Left colon (tissue), 2 donors: ENCODE results near the gene TFPI2. TPM values are rescaled to one million over a fixed set of nuclear protein-coding genes. Genes with fewer than 3 reads are reported as not detected.
"Not testable (repeated sequence)": the region's sequence is repeated elsewhere in the genome, so short reads cannot be mapped to it uniquely, and the experiment has no call there.

Experiments
- ATAC-seq: fragments of 200-7000 bp; cut with Tn5 transposase; one replicate; pipeline ENCODE4 v1.9.1; 2020; ENCODE audit warnings: mild to moderate bottlenecking, moderate library complexity
- DNase-seq, 2 donors: peaks; one replicate each; pipeline ENCODE4 v3.0.0-alpha.2; 2020
- intact Hi-C, 2 donors: fragments of 100-400 bp; cut with DNase I in 1 of 2; cut with micrococcal nuclease in 1 of 2; formaldehyde crosslinking; loops; one replicate each; pipeline versions ENCODE4 v1.11.2 to v1.14.0; 2022; cut with DNase I, micrococcal nuclease
- total RNA-seq, 2 donors: library from RNA; stranded (reverse); fragmentation: NEBNext Ultra II Directional; extraction: Animal tissue kit (Norgen Biotek cat#: 25700); gene quantifications; one replicate each; pipeline ENCODE4 v1.2.1, GENCODE V29; 2021
- donor health status: DM: no; HTN: no; CAD: no.
- donor health status: DM: yes; HTN: yes; CAD: no.

The TFPI2 gene
- total RNA-seq, 2 donors from 2014 or later = 0.37 to 0.47 TPM

DNA sequence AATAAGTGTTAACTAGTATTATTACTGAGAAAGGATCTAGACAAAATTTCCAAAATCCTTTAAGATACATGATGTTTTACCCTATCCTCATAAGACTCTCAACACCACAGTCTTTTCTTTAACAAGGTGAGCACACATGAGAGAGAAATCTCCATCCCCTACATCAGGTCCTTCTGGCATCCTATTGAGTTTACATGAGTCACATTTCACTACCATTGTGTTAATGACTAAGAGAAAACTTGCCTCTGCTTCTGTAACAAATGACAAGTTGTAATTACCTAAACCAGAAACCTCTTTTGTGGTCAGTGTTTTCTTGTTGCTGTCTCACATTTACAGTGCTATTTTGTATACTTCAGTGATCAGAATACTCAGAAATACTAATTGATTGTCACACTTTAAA lies 21.1 kb upstream of the TFPI2 start:
- ATAC-seq, DNase-seq, intact Hi-C loops: not testable (repeated sequence)

DNA sequence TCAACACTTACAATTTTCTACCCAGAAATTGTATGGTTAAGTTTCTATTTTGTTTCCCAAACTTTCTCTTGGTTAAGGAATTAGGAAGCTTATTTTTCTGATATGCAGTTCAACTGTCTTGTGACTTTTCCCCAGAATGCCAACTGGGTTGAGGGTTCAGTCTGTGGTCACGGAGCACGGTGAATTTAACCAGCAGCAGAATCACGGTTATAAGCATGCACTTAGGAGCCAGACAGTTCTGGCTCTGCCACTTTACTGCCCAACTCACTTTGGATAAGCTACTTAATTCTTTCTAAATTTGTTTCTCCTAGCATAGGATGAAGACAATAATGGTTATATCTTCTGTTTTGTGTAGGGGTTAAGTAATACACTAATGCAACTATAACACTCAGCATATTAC lies 20.7 kb upstream of the TFPI2 start:
- ATAC-seq, DNase-seq, intact Hi-C loops: not testable (repeated sequence)

DNA sequence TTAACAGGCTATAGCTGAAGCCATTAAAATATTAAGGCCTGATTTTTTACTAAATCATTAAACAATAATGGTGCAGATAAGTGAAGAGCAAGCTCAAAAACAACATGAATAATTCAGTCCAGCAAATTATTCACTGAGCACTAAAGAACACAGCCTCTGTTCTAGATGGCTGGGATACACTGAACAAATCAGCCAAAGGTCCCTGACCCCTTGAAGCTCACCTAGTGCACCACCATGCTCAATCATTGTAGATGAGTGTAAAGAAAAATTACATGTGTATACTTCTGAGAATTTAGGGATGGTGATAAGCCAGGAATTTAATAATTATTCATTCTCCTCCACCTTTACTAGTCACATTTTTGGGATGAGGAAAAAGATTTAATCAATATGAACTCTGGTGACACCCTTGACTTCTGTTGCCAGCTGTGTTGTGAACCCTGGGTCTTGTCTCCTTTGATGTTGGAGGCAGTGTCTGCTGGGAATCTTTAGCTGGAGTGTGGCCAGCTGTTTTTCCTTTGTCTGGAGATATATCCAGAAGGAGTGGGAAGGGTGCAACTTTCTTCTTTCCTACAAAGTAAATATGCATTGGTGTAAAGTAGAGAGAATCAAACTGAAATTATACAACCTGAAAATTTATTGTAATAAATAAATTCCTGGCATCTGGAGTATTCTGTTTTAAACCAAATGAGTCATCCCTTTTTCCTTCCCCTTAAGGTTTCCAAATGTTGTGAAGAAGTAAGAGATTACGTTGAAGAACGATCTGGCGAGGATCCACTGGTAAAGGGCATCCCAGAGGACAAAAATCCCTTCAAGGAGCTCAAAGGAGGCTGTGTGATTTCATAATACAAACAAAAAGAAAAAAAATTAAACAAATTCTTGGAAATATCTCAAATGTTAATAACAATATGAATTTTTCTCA lies 19.8 kb upstream of the TFPI2 start:
- ATAC-seq (no peak), DNase-seq (peak in 1 of 2 donors; percentile 27)
- intact Hi-C loops = no loop called here

DNA sequence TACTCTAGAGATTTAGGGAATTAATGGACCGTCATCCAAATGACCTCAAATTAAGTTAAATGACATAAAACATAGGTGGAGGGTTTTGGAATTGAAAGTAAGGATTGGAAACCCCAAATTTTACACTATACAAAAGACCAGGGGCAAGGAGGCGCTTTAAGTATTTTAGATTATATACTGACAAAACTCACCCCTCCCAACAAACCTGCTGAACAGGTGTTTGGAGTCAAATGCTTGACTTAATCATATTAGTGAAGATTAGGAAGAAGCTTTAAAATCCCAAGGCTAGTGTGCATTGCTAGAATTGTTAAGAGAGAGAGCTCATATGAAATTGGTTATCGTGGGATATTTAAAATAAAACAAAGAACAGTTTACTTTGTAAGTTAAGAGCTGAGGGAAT lies 15.7 kb upstream of the TFPI2 start, which contains the start of gene GNGT1:
GNGT1 (plus strand) TSS at position 301 of the 400 bp plus-strand sequence. CDS start 180 bp downstream, outside the sequence.
- ATAC-seq = no peak
- intact Hi-C loops = loop anchor here in 1 of 2 donors (10.0 kb wide), 1 partner anchor 379 kb away; no protein-coding TSS in a partner anchor
- DNase-seq = no peak

DNA sequence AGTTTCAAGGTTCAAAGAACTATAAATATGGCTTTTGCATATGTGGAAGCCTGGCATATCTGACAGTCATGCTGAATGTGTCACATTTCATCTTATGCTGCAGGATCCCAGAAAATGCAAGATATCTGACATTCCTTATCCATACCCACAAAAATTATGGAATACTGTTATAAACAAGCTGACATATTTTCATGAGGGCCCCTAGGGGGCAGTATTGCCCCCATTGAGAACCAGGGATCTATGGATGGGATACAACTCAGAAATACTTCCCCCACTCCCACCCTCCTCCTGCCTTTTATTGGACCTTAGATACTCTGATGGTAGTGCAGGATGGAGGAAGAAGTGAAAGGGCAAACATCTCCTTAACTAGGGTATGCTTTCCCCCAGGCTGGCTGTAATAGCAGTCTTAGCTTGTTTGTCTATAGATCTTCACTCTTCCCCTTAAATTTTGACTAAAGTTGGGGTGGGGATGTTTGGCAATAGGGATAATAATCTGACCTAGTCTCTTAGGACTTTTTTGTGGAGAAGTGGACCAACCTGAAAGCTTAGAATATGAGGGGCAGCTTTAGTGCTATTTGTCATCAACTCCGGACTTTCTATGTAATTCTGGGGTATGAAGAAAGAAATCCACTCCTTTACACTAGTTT lies 12.3 kb upstream of the TFPI2 start:
- no peak for DNase-seq
- intact Hi-C loops = loop anchor here in 1 of 2 donors (5.0 to 10.0 kb wide), 3 partner anchors 104 to 382 kb away; no protein-coding TSS in a partner anchor
- no peak for ATAC-seq

DNA sequence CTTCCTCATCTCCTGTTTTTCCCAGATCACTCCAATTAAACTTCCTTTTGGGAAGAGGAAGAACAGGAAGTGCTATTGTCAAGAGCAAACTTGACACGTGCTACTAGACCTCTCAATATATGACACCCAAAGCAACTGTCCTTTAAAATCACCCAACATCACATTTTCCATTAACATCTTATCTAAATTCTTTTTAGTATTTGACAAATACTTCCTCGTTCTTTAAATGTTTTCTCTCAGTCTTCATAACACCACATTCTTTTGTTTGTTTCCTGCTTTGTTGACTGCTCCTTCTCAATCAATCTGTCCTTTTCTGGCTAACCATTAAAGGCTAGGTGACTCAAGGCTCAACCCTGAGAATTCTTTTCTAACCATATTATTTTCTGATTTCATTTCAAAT lies 7.1 kb upstream of the TFPI2 start:
- intact Hi-C loops = no loop called here
- ATAC-seq = no peak

DNA sequence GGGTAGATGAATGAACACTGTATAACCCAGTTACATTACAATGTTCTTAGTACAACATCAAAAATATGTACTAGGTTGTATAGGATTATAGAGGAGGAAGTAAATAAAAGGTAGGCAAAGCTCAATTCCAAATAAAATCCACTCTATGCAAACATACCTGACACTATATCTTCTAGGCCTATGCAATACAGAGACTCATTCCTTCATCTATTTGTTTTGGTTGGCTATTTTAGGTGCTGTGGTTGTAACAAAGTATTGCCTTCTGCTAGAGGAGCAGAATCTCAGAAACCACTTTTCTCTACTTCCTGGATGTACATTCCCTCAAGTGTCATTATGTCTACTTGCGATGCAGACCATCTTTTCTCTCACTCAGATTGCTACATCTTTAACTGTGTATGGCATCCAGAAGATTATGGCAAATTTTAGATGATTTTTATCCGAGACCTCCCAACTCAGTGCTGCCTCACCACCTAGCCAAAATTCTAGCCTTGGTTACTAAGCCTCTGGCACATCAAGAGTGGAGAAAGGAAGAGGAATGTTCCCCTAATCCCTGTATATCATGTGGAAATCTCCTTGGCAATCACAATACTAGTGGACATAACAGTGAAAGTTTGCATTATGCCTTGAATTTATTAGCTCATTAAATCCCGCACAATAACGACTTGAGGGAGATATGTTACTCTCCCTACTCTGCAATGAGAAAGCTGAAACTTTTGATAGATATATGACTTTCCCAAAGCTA lies 5.5 kb upstream of the TFPI2 start:
- intact Hi-C loops = no loop called here
- DNase-seq (no peak), ATAC-seq (no peak)

More for the DNA sequence above, 7.1 kb upstream of the TFPI2 start:
- no peak for DNase-seq

DNA sequence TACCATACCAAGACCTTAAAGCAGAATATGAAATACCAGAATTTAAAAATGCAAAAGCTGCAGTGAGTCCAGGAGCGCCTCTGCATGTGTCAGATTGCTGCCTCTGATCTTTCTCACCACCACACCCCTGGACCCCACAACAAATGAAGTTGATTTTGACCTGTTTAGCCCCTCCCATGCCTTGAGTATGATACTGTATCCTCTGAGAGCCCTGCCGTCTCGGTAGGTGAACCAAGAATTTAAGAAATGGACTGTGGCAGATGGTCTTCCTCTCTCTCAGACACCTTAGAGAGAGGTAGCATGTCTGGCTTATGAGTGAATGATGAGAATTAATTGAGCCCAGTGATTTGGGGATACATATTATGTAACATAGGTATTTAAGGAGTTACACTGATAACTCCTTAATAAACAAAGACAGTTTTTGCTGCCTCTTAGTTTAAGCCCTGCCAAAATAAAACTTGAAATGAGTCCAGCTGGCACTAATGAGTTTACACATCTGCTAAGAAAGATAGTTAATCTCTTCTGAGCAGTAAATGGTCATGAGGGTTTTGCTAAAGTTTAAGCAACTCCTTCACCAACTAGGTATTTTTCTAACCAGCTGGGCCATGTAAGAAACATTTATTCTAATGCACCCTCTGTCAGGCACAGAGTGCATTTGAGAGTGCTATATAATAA lies 4.5 kb upstream of the TFPI2 start:
- ATAC-seq (no peak), DNase-seq (no peak)
- intact Hi-C loops = no loop called here

DNA sequence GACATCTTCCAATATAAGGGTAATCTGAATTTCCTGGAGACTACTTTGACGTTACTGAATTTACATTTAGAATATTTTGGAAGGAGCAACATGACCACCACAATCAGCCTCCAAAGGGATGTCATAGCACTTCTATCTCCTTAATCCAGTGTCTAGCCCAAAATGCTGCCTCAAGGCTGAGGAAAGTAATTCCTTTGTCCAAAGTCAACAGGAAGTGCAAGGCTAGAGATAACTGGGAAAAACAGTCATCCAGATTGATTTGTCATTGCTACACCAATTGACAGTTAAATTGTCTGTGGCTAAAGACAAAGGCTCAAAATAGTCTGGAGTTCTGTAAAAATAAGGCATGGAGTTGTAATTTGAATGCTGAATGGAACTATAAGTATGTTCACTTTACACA lies 3.9 kb upstream of the TFPI2 start:
- DNase-seq (no peak), ATAC-seq (no peak)
- intact Hi-C loops = no loop called here

DNA sequence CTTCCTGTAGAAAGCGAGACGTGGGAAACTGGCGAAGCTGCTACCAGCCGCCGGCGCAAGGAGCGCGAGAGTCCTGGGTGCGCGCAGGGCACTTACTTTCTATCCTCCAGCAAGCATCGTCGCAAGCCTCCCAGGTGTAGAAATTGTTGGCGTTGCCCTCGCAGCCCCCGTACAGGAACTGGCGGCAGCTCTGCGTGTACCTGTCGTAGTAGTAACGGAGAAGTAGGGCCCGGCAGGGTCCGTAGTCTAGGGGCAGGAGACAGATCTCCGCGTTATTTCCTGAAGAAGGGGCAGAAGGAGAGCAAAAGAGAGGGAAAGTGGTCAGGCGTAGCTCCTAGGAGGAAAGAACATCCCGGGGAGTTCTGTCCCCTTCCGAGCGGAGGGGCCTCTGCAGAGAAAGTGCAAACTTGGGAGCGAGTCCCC lies 501 bp downstream of the TFPI2 start:
- intact Hi-C loops = no loop called here
- DNase-seq (peak in 1 of 2 donors; percentile 7), ATAC-seq (no peak)

DNA sequence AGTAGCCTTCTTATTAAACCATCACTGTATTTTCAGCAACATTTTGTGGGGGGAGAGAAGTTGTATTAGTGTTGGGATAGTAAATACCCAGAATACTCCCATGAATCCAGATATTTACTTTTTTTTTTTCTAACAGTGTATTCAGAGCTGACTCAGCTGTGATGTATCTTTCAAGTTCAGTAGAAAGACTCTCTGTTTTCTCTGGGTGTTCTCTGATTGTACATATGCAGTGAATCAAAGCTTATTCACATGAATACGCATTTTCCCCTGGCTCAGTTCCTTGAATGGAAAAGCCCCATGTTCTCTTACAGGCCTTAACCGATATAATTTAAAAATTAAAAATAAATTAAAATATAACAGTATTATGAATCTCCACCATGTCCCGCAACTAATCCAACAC lies 1.3 kb downstream of the TFPI2 start:
- intact Hi-C loops = no loop called here
- no peak for DNase-seq
- no peak for ATAC-seq

DNA sequence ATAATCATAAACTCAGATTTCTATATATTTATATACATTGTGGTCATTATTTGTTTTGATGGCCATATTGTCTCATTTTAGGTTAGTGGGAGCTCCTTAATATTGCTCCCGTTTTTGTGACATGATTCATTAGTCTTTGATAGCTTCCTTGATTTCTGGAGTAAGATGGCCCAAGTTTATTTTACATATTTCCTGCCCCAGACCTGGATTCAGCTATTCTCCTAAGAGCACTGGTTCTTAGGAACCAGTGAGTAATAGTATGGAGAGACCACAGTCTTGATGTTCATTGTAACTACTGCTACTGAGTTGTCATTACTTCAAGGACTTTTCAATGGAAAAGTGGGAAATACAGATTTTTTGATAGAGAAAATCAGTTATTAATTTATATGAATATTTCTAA lies 6.0 kb downstream of the TFPI2 start:
- ATAC-seq = no peak
- no peak for DNase-seq
- intact Hi-C loops = no loop called here

DNA sequence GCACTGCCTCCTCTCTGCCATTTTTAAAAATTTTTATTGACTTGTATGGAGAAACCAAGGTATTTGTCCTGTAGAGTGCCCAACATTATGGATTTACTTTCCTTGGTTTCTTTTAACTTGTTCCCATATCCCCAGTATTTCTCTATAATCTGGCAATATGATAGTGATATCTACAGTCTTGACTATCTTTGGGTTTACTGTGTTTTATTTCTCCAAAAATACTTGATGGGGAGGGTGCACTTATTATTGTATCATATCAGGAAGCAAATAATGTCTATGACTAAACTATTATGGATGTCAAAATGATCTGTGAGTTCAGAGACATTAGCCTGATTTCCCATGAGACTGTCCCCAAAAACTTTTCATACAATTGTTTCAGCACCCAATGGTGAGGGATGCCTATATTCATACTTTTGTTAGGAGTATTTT lies 6.6 kb downstream of the TFPI2 start:
- intact Hi-C loops = no loop called here
- ATAC-seq (no peak), DNase-seq (no peak)

DNA sequence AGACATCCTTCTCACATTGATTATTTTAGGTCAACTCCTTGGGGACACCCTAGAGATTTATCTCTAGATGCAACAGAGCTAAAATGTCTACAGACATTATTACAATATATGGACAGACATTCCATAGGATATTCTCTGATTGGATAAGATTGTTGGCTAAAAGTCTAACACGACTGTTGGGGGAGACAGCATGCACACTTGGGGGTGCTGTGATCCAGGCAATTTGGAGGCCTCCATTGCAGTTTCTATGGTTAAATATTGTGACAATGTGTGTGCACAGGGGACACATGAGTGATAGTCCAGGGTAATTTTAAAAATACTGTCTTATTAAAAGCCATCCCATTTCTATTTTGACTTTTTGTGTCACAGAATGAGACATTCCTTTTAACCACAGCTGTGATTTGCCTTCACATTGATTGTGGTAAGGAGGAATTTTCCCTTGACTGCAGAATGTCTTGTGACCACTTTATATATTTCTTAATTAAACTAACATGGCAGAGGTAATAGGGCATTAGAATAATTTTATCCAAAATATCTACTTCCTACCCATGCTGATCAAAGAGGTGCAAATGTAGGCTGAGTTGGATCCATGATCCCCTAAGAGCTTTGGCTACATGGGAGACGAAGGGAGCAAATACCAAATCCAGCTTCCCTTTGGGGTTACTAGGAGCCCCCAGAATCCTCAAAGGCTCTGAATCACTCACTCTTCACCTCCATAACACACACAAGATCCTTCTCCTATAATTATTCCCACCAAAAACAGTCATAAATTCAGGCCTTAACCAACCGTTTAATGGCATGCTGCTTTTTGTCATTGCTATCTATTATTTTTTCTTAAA lies 7.3 kb downstream of the TFPI2 start:
- DNase-seq = no peak
- intact Hi-C loops = no loop called here
- ATAC-seq = no peak

DNA sequence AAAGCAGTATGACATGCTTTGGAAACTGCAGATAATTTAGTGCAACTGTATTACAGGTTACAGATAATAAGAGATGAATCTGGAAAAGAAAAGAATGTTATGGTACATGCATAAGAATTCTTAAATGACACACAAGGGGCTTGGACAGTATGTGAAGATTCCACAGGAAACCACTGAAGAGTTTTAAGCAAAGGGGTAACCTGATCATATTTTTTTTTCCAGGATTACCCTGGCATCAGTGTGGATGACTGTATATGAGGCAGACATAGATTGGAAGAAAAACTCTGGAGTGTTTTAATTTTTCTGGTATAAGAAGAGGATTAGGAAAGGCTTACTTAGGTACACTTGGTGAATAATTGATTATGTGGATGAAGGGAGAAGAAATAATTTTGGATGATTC lies 8.1 kb downstream of the TFPI2 start:
- ATAC-seq (no peak), DNase-seq (no peak)
- intact Hi-C loops = no loop called here

DNA sequence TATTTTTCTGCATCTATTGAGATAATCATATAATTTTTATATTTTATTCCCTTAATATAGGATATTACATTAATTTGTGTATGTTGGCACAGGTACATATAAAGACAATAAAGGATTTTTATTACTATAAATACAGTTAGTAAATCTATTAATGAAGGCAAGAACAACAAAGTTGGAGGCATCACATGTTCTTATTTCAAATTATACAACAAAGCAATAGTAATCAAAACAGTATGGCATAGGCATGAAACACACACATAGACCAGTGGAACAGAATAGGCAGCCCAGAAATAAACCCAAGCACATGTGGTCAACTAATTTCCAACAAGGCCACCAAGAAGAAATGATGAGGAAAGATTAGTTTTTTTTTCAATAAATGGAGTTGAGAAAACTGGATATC lies 11.2 kb downstream of the TFPI2 start:
- ATAC-seq = no peak
- DNase-seq = no peak
- intact Hi-C loops = no loop called here

DNA sequence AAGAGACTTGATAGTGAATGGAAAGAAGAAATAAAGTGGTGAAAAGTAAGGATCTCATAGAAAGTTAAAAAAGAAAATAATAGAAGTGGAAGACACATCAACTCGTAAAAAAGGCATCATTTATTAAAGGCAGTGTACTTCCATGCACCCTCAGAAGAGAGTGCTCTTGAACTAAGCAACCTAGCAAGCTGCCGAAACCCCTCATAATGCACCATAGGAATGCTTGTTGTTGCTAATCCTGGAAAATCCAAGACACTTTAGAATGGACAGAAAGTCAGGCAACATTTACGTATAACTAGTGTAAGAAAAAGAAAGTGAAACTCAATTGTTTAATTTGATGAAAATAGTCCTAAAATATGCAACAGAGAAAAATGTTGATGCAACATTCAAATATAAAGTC lies 12.8 kb downstream of the TFPI2 start:
- ATAC-seq (no peak), DNase-seq (no peak)
- intact Hi-C loops = no loop called here

DNA sequence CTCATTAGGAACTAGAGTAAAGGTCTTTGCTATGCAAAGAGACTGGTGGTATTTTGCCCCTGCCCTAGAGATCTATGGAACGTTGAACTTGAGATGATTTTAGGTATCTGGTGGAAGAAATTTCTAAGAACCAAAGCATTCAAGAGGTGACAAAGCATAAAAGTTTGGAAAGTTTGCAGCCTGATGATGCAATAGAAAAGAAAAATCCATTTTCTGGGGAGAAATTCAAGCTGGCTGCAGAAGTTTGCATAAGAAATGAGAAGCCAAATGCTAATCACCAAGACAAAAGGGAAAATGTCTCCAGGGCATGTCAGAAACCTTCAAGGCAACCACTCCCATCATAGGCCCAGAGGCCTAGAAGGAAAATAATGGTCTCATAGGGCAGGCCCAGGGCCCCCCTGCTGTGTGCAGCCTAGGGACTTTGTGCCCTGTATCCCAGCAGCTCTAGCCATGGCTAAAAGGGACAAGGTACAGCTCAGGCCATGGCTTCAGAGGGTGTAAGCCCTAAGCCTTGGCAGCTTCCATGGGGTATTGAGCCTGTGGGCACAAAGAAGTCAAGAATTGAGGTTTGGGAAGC lies 16.5 kb downstream of the TFPI2 start:
- DNase-seq (no peak), ATAC-seq (no peak)
- intact Hi-C loops = no loop called here
